A673 (cell line): ENCODE measurements around the gene PAPSS2. TPM values are rescaled to one million over a fixed set of nuclear protein-coding genes. Genes with fewer than 3 reads are reported as not detected.

ENCODE experiments used
- BruUV-seq: library from RNA; stranded (reverse); fragments of 400-500 nt; replicated peaks from 2 replicates; lab custom pipeline; 2021; lab: Mats Ljungman, UMichigan
- CTCF ChIA-PET: fragments of 300-600 bp; sonication (Branson Sonifier 250); formaldehyde crosslinking; loops from one replicate; lab custom pipeline; 2022; ENCODE audit warnings: antibody characterized with exemption; lab: Charles Lee
- POLR2A ChIA-PET: fragments of 300-600 bp; sonication (Branson Sonifier 250); formaldehyde crosslinking; loops from one replicate; lab custom pipeline; 2022; ENCODE audit warnings: antibody characterized with exemption; ENCODE audit not compliant: low non-redundant PET; lab: Charles Lee
- DNase-seq: peaks from one replicate; pipeline ENCODE4 v3.0.0-alpha.2; 2015; ENCODE audit warnings: low spot score
- H3K27ac ChIP-seq: fragments of 200-600 bp; sonication (generic); 2 replicates; pipeline ENCODE4 v1.5.1; 2016; ENCODE audit warnings: mixed run types, low read depth, mild to moderate bottlenecking, mixed read lengths, antibody characterized with exemption, low read length; ENCODE audit not compliant: poor library complexity, severe bottlenecking
- H3K27me3 ChIP-seq: fragments of 200-600 bp; sonication (generic); replicated peaks from 2 replicates; pipeline ENCODE4 v1.6.1; 2017; ENCODE audit warnings: mixed run types, low read depth, mild to moderate bottlenecking, mixed read lengths, antibody characterized with exemption, low read length; ENCODE audit not compliant: insufficient read depth, poor library complexity
- H3K36me3 ChIP-seq: fragments of 200-600 bp; sonication (generic); 2 replicates; pipeline ENCODE4 v1.6.1; 2016; ENCODE audit warnings: mixed run types, mild to moderate bottlenecking, mixed read lengths, antibody characterized with exemption, low read length; ENCODE audit not compliant: insufficient read depth, poor library complexity, severe bottlenecking
- H3K4me1 ChIP-seq: fragments of 200-600 bp; sonication (generic); 2 replicates; pipeline ENCODE4 v1.6.1; 2017; ENCODE audit warnings: mixed run types, mild to moderate bottlenecking, mixed read lengths, antibody characterized with exemption, low read length; ENCODE audit not compliant: insufficient read depth, poor library complexity, severe bottlenecking
- H3K4me3 ChIP-seq: fragments of 200-600 bp; sonication (generic); 2 replicates; pipeline ENCODE4 v1.5.1; 2016; ENCODE audit warnings: low read depth, mixed run types, mild to moderate bottlenecking, mixed read lengths, low read length; ENCODE audit not compliant: poor library complexity, severe bottlenecking
- H3K9me3 ChIP-seq: fragments of 200-600 bp; sonication (generic); 2 replicates; pipeline ENCODE4 v1.6.1; 2016; ENCODE audit warnings: mixed run types, low read depth, mild to moderate bottlenecking, mixed read lengths, antibody characterized with exemption, low read length; ENCODE audit not compliant: poor library complexity, severe bottlenecking
- EZH2 ChIP-seq: fragments of 200-600 bp; sonication (generic); IDR thresholded peaks from 2 replicates; pipeline ENCODE4 v1.6.1; 2017; ENCODE audit warnings: borderline replicate concordance, low read depth, mild to moderate bottlenecking, mixed read lengths, antibody characterized with exemption, low read length; ENCODE audit not compliant: poor library complexity, severe bottlenecking
- intact Hi-C: fragments of 100-400 bp; cut with micrococcal nuclease; formaldehyde crosslinking; loops from one replicate; pipeline ENCODE4 v1.10.0; 2022; ENCODE audit not compliant: unreplicated experiment
- total RNA-seq: library from RNA; stranded (reverse); gene quantifications from 2 replicates; pipeline ENCODE4 v1.2.3, GENCODE V29; 2021
- TF ChIP-seq, protein P1 (sequence below): fragments of 300-800, 200-600 bp; sonication (generic); conservative IDR thresholded peaks from 2 replicates; pipeline ENCODE4 v1.5.1; 2017; ENCODE audit warnings: low read depth, mild to moderate bottlenecking, antibody characterized with exemption, low read length, moderate library complexity, mixed read lengths

The PAPSS2 gene
- total RNA-seq, 1 experiment from 2014 or later: 14.0 TPM

DNA sequence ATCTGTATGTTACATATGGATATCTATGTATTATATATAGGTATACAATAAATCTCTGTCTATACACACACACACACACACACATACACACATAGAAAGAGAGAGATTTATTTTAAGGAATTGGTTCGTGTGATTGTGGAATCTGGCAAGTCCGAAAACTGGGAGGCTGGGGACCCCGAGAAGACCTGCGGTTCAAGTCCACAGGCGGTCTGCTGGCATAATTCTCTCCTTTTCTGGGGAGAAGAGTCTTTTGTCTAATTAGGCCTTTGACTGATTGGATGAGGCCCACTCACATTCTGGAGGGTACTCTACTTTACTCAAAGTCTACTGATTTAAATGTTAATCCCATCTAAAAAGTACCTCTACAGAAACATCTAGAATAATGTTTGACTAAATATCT, 65.1 kb downstream of the PAPSS2 start:
- Histone ChIP-seq H3K36me3 (no peaks in the 10 kb centered on the region), H3K4me1 (no peaks in the 10 kb centered on the region), H3K27ac (no peak overlapping the region), H3K4me3 (no peak overlapping the region), H3K9me3 (no peaks in the 10 kb centered on the region), H3K27me3 (no peaks in the 10 kb centered on the region)
- TF ChIP-seq, protein P1, sequence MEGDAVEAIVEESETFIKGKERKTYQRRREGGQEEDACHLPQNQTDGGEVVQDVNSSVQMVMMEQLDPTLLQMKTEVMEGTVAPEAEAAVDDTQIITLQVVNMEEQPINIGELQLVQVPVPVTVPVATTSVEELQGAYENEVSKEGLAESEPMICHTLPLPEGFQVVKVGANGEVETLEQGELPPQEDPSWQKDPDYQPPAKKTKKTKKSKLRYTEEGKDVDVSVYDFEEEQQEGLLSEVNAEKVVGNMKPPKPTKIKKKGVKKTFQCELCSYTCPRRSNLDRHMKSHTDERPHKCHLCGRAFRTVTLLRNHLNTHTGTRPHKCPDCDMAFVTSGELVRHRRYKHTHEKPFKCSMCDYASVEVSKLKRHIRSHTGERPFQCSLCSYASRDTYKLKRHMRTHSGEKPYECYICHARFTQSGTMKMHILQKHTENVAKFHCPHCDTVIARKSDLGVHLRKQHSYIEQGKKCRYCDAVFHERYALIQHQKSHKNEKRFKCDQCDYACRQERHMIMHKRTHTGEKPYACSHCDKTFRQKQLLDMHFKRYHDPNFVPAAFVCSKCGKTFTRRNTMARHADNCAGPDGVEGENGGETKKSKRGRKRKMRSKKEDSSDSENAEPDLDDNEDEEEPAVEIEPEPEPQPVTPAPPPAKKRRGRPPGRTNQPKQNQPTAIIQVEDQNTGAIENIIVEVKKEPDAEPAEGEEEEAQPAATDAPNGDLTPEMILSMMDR: no peak
- no peak for TF ChIP-seq EZH2
- intact Hi-C loops: no loop called here
- ChIA-PET POLR2A (no interaction called here), CTCF (no interaction called here)
- no peak for DNase-seq
- BruUV-seq: no TSS peak

GRCh38 chr10:87729940-87730339, 70.3 kb downstream of the PAPSS2 start:
- intact Hi-C loops: no loop called here
- no peak for DNase-seq
- Histone ChIP-seq H3K27me3 (no peaks in the 10 kb centered on the region), H3K27ac (no peak overlapping the region), H3K4me1 (peaks cover 4% of the 10 kb centered on the region), H3K9me3 (no peaks in the 10 kb centered on the region), H3K4me3 (no peak overlapping the region), H3K36me3 (no peaks in the 10 kb centered on the region)
- no peak for TF ChIP-seq EZH2
- TF ChIP-seq, protein P1: no peak
- CTCF ChIA-PET: no interaction called here
- POLR2A ChIA-PET: no interaction called here
- BruUV-seq: no TSS peak

DNA sequence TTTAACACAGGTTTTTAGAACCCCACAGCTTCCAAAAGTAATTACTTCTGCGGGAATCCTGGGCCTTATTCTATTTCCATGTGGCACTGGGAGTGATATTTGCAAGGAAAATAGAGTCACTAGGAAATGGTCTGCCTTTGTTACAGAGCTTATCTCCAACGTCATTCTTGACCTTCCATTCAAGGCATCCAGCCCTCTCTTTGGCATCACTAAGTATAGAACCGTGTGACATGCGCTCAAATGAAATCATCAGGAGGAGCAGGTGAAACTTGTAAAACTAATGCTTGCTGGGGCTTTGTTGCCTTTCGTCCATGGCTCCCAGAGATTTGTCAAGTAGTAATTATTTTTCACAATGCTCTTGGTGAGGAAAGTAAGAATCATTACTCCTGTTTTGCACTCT, 73.4 kb downstream of the PAPSS2 start:
- ChIA-PET POLR2A (no interaction called here), CTCF (no interaction called here)
- no peak for DNase-seq
- no peak overlapping the region for H3K4me3 ChIP-seq
- intact Hi-C loops: no loop called here
- H3K27ac ChIP-seq: no peak overlapping the region
- H3K4me1 ChIP-seq: peaks cover 6% of the 10 kb centered on the region
- no peaks in the 10 kb centered on the region for H3K27me3 ChIP-seq
- H3K36me3 ChIP-seq: no peaks in the 10 kb centered on the region
- no peak for TF ChIP-seq EZH2
- TF ChIP-seq, protein P1: no peak
- no TSS peak for BruUV-seq
- no peaks in the 10 kb centered on the region for H3K9me3 ChIP-seq
